Lung microvascular endothelial cell (primary cell): ENCODE data around the gene YPEL5. TPM values are rescaled to one million over a fixed set of nuclear protein-coding genes. Genes with fewer than 3 reads are reported as not detected.
"Not testable (repeated sequence)": the region's sequence is repeated elsewhere in the genome, so short reads cannot be mapped to it uniquely, and the experiment has no call there.

Experiments
- DNase-seq, 2 donors: peaks; one replicate each; pipeline versions ENCODE4 v3.0.0 to v3.0.0-alpha.2; 2010; ENCODE audit warnings: low read depth in 2 of 2
- total RNA-seq: library from RNA; depleted of rRNA; stranded (reverse); fragments of >200 nt; gene quantifications from 2 replicates; pipeline ENCODE4 v1.2.1, GENCODE V29; 2014

The YPEL5 gene
- total RNA-seq: 83.0 and 101 TPM in 2 replicates

GRCh38 chr2:30146337-30147195 lies at the start of gene YPEL5:
YPEL5 (plus strand) TSS chr2:30147007; CDS start chr2:30156652, 9,645 bp downstream.
- peak; percentile 98 to 100 for DNase-seq

DNA sequence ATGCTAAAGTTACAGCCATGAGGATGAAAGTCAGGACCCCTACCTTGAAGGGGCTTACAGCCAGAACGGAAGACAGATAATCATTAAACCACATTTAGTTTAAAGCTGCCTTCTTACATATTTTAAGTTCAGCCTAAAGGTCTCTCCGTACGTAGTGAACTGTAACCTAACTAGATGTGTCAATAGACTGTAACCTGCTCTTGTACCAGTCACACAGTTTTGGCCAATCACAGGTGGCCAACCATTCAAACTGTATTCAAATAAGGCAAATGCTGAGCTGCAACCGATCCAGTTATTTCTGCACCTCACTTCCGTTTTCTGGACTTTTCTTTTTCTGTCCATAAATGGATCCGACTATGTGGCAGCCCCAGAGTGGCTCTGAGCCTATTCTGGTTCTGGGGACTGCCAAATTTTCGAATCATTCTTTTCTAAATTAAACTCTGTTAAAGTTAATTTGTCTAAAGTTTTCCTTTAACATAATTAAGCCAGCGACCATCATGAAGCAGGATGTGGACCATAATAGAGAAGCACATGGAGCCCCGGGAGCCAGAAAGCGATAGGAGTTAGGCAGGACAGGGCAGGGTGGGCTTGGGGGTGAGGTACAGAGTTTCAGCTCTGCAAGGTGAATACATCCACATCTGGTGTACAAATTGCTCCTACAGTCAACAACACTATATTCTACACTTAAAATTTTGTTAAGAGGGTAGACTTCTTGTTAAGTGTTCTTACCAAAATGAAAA lies 48.4 kb upstream of the YPEL5 start:
- DNase-seq: no peak

GRCh38 chr2:30099366-30099765 lies 47.4 kb upstream of the YPEL5 start:
- not testable (repeated sequence) for DNase-seq

DNA sequence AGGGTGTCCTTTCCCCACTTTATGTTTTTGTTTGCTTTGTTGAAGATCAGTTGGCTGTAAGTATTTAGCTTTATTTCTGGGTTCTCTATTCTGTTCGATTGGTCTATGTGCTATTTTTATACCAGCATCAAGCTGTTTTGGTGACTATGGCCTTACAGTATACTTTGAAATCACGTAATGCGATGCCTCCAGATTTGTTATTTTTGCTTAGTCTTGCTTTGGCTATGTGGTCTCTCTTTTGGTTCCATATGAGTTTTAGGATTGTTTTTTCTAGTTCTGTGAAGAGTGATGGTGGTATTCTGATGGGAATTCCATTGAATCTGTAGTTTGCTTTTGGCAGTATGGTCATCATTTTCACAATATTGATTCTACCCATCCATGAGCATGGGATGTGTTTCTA lies 46.1 kb upstream of the YPEL5 start:
- DNase-seq: not testable (repeated sequence)

DNA sequence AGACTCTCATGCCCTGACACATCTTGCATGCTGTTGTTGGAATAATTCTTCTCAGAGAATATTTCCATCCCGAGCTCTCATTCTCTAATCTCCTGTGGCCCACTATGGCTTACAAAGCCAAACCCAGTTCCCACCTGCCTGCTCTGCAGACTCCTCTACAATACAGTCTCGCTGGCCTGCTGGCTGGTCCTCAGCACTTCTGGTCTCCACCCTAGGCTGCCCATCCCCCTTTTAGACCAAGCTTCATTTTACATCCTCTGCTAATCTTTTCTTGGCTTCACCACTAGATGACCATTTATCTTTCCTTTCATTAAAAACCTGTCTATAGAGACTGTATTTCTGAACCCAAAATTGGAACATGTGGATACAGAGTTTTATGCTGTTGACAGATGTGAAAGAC lies 42.5 kb upstream of the YPEL5 start:
- DNase-seq: no peak

DNA sequence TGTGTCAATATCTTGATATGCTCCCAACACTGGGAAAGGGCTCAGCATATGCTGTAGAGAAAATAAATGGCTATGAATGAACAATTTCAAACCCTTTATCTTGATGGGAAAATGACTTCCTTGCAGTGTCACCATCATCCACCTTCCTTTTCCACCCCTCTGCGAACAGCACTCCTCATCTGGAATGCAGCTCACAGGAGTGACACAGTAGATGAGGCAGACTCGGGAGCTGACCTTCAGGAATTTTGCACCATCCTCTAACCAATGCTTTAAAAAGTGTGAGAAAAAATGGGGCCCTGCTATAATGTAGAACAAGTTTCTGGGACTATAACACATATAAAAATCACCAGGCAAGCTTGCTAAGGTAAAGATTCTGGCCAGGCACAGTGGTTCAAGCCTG lies 41.3 kb upstream of the YPEL5 start:
- DNase-seq: no peak

DNA sequence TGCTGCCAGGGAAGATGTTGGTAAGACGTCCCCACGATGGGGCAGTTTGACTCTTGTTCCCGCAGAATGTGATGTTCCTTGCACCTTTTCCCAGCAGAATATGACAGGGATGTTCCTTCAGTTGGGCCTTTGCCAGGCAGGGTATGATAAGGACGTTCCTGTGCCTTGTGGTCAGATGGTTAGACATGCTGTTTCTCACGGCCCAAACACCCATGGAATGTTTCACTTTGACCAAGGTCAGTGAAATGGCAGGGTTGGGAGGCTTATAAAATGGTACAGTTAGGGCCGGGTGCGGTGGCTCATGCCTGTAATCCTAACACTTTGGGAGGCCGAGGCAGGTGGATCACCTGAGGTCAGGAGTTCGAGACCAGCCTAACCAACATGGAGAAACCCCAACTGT lies 40.3 kb upstream of the YPEL5 start:
- DNase-seq: no peak

DNA sequence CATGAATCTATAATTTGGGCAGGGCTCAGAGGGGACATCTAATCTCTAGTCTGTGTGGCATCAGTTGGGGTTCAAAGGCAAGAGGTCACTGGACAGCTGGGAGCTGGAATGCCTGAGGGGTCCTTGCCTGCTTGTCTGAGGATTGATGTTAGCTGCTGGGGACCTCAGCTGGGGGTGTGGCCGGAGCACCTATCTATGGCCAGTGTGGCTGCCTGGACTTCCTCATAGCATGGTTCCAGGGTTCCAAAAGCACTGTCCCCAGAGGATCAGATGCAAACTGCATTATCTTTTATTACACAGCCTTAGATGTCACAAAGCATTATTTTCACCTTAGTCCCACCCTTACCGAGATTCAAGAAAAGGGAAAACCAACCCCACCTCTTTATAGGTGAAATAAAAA lies 38.6 kb upstream of the YPEL5 start:
- DNase-seq: no peak

- no peak for DNase-seq
Measured at GRCh38 chr2:30108851-30109250, 38.0 kb upstream of the YPEL5 start.

GRCh38 chr2:30109856-30110255 lies 37.0 kb upstream of the YPEL5 start:
- DNase-seq: peak in 1 of 2 donors; percentile 18

DNA sequence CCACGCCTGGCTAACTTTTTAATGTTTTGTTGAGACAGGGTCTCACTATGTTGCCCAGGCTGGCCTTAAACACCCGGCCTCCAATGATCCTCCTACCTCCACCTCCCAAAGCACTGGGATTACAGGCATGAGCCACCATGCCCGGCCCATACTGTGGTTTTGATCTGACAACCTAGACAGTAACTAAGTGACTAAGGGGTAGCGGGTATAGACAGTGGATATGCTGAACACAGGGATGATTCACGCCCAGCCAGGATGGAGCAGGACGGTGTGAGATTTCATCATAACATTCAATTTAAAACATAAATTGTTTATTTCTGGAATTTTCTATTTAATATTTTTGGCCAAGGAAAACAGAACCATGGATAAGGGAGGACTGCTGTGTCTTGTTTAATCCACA lies 36.0 kb upstream of the YPEL5 start:
- no peak for DNase-seq

- DNase-seq: not testable (repeated sequence)
Measured at GRCh38 chr2:30111186-30111585, 35.6 kb upstream of the YPEL5 start.

DNA sequence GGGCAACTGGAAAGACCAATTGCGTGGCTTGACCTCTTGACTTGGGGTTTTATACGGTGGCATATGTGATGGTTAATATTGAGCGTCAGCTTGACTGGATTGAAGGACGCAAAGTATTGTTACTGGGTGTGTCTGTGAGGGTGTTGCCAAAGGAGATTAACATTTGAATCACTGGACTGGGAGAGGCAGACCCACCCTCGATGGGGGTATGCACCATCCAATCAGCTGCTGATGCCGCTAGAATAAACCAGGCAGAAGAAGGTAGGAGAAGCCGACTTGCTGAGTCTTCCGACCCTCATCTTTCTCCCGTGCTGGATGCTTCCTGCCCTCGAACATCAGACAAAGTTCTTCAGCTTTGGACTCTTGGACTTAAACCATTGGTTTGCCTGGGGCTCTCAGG lies 34.2 kb upstream of the YPEL5 start:
- DNase-seq: no peak

GRCh38 chr2:30113617-30114293 lies 33.1 kb upstream of the YPEL5 start:
- peak; percentile 5 to 87 for DNase-seq

GRCh38 chr2:30115141-30115980 lies 31.4 kb upstream of the YPEL5 start:
- DNase-seq: peak; percentile 78 to 82

DNA sequence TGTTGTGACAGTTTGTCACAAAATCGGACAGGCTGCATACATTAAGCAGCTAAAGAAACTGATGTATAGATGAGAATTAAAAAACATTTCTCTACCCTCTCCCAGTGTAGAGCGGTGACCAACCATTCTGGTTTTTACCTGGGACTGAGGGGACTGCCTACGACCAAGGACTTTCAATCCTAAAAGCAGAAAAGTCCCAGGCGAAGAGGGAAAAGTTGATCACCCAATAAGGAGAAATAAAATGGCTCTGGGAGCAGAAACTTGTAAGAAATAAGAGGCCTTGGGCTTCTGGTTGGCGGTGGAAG lies 30.9 kb upstream of the YPEL5 start:
- DNase-seq: no peak

DNA sequence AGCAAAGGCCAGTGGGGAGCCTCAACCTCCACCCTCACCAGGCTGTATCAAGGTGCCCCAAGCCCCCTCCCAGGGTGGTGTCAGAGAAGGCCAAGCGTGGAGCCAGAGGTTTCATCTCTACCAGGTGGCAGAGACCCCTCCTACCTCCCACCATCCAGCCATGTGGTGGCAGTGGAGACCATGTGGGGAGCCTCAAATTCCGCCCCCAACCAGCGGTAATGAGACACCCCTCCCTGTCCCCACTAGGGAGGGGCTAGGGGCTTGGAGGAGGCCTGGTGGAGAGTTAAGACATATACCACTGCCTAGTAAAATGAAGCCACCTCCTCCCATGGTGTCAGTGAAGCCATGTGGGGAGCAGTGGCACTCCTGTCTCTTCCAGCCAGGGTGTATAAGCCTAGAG lies 24.4 kb upstream of the YPEL5 start:
- DNase-seq: no peak

- DNase-seq: peak in 1 of 2 donors; percentile 47
Measured at GRCh38 chr2:30127016-30127893, 19.6 kb upstream of the YPEL5 start.

GRCh38 chr2:30134582-30134981 lies 12.2 kb upstream of the YPEL5 start:
- DNase-seq: no peak

DNA sequence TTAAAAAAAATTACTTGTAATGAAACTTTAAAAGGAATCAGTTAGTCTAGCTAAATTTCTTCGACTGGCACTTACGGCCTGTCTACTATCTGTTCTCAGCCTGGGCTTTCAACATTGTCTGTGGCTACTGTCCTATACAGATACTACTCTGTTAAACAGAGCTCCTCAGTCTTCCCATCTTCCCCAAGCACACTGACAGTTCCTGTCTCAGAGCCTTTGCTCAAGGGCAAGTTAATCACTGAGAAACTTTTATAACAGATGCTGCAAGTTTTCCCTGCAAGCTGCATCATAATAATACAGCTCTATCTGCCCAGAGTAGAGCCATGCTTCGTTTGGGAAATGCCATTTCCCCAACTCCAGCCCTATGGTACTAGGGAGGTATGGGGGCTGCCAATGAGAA lies 11.3 kb upstream of the YPEL5 start:
- DNase-seq: no peak
